ENCODE measurements around the gene MEMO1. TPM values are rescaled to one million over a fixed set of nuclear protein-coding genes. Genes with fewer than 3 reads are reported as not detected.

Gene MEMO1
- total RNA-seq, 1 experiment from 2014 or later, result 44.4 TPM

DNA sequence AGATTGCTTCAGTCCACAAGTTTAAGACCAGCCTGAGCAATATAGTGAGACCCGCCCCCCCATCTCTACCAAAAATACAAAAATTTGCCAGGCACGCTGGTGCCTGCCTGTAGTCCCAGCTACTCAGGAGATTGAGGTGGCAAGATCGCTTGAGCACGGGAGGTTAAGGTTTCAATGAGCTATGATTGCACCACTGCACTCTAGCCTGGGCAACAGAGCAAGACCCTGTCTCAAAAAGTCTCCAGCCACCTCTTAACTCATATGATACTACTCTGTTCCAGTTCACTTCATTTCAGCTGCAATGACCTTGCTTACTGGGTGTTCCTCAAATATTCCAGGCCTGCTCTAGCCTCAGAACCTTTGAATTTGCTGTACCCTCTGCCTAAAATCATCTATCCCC, 11.4 kb downstream of the MEMO1 start:
- TF ChIP-seq TEAD4 (CRISPR knock-in tag; IDR thresholded peaks at IDR 0.05) (no peak), ZNF121 (CRISPR knock-in tag; IDR thresholded peaks at IDR 0.05) (peak; percentile 73; the same call in 1 of the 2 replicates)
- TF ChIP-seq, protein P1, sequence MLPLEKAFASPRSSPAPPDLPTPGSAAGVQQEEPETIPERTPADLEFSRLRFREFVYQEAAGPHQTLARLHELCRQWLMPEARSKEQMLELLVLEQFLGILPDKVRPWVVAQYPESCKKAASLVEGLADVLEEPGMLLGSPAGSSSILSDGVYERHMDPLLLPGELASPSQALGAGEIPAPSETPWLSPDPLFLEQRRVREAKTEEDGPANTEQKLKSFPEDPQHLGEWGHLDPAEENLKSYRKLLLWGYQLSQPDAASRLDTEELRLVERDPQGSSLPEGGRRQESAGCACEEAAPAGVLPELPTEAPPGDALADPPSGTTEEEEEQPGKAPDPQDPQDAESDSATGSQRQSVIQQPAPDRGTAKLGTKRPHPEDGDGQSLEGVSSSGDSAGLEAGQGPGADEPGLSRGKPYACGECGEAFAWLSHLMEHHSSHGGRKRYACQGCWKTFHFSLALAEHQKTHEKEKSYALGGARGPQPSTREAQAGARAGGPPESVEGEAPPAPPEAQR (CRISPR knock-in tag; IDR thresholded peaks at IDR 0.05), result no peak
- ATAC-seq, result no peak
- no peaks in the 10 kb centered on the region for H3K27me3 Mint-ChIP-seq (ENCODE audit: low read depth)
- no peaks in the 10 kb centered on the region for H3K36me3 Mint-ChIP-seq
- no peaks in the 10 kb centered on the region for H3K9me3 Mint-ChIP-seq
- peaks cover 17% of the 10 kb centered on the region for H3K4me1 Mint-ChIP-seq
- DNase-seq (ENCODE audit: low spot score), result no peak
- peak overlapping the region; percentile 78; the same call in 1 of the 2 replicates for H3K27ac Mint-ChIP-seq
- ChIA-PET CTCF (no interaction called here), POLR2A (no interaction called here)
- H3K4me3 Mint-ChIP-seq, result no peak overlapping the region

DNA sequence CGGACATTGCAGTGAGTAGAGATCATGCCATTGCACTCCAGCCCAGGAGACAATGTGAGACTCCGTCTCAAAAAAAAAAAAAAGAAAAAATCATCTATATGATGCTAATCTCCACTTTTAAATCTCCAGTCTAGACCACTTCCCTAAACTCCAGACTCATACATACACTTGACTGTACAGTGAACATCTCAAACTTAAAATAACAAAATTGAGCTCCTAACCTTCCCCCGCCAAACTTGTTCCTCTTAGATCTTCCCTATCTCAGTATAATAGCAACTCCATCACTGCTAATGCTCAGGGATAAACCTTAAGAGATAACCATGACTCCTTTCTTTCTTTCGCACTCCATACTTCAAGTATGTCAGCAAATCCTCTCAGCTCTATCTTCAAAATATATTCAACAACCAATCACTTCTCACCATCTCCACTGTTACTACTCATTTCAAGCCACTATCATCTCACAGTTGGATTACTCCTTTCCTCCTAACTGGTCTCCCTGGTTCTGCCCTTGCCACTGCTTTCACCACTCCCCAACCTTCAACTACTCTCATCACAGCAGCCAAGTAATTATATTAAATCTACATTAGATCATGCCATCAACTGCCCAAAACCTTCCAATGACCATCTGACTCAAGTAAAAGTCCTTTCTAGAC, 12.0 kb downstream of the MEMO1 start:
- Mint-ChIP-seq H3K4me1 (peaks cover 17% of the 10 kb centered on the region), H3K27ac (peak overlapping the region; percentile 0), H3K27me3 (ENCODE audit: low read depth) (no peaks in the 10 kb centered on the region), H3K9me3 (no peaks in the 10 kb centered on the region), H3K36me3 (no peaks in the 10 kb centered on the region), H3K4me3 (no peak overlapping the region)
- ChIA-PET POLR2A (no interaction called here), CTCF (no interaction called here)
- no peak for DNase-seq (ENCODE audit: low spot score)
- TF ChIP-seq ZNF396 (CRISPR knock-in tag; IDR thresholded peaks at IDR 0.05; ENCODE audit: borderline replicate concordance) (no peak), ZNF416 (CRISPR knock-in tag; IDR thresholded peaks at IDR 0.05) (no peak), NFYB (CRISPR knock-in tag; conservative IDR thresholded peaks at IDR 0.05; ENCODE audit: low read depth) (no peak)
- TF ChIP-seq, protein P2, sequence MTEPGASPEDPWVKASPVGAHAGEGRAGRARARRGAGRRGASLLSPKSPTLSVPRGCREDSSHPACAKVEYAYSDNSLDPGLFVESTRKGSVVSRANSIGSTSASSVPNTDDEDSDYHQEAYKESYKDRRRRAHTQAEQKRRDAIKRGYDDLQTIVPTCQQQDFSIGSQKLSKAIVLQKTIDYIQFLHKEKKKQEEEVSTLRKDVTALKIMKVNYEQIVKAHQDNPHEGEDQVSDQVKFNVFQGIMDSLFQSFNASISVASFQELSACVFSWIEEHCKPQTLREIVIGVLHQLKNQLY (CRISPR knock-in tag; IDR thresholded peaks at IDR 0.05), result no peak
- TF ChIP-seq, protein P3, sequence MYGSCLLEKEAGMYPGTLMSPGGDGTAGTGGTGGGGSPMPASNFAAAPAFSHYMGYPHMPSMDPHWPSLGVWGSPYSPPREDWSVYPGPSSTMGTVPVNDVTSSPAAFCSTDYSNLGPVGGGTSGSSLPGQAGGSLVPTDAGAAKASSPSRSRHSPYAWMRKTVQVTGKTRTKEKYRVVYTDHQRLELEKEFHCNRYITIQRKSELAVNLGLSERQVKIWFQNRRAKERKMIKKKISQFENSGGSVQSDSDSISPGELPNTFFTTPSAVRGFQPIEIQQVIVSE (CRISPR knock-in tag; IDR thresholded peaks at IDR 0.05; ENCODE audit: borderline replicate concordance), result no peak
- ATAC-seq, result no peak

DNA sequence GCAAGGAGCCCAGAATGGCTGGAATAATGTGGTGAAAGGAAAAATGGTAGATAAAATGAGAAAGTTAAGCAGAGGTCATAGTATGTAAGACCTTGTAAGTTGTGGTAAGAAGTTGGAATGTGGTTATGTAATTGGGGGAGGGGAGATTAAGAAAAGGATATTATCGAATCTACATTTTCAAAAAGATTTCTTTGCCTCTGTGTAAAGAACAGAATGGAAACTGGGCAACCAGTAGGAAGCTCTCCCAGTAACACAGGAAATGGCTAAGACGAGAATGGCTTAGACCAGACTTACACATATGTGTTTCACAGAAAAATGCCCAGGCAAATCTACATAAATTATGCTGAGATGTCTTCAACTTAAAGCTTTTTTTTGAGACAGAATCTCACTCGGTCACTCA, 13.2 kb downstream of the MEMO1 start:
- Mint-ChIP-seq H3K4me3 (no peak overlapping the region), H3K36me3 (no peaks in the 10 kb centered on the region), H3K9me3 (no peaks in the 10 kb centered on the region), H3K27ac (peak overlapping the region; percentile 28), H3K4me1 (peaks cover 17% of the 10 kb centered on the region), H3K27me3 (ENCODE audit: low read depth) (no peaks in the 10 kb centered on the region)
- ChIA-PET POLR2A (interaction anchor here (1.0 kb wide), 1 partner anchor 148 kb away, joined by 3 read pairs; no protein-coding TSS in a partner anchor), CTCF (no interaction called here)
- no peak for DNase-seq (ENCODE audit: low spot score)
- no peak for ATAC-seq
- TF ChIP-seq, protein P4, sequence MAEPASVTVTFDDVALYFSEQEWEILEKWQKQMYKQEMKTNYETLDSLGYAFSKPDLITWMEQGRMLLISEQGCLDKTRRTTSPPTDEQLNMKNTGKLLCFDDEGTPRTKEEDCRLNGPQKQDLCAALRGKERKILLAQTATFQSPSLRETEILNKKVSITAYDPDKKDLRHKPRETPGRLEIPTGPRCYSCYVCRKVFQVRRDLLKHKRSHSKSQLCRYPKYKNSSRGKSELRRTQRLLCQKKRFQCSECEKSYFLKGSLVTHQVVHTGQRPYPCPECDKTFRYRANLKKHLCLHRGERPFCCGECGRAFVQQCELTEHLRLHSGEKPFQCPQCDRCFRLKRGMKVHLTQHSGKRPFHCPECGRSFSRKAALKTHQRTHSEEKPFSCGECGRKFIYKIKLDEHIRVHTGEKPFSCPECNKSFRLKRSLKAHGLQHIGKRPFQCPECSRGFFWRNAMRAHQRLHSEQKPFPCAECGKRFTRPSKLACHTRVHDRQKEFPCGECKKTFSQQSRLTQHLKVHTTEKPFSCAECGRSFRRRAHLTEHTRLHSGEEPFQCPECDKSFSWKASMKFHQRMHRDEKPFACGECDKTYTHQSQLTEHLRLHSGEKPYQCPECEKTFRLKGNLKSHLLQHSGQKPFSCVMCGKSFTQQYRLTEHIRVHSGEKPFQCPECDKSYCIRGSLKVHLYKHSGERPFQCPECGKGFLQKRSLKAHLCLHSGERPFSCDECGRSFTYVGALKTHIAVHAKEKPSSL (CRISPR knock-in tag; conservative IDR thresholded peaks at IDR 0.05), result no peak
- TF ChIP-seq CREB1 (CRISPR knock-in tag; IDR thresholded peaks at IDR 0.05), result no peak
- TF ChIP-seq NFATC4 (CRISPR knock-in tag; IDR thresholded peaks at IDR 0.05), result no peak
- no peak for TF ChIP-seq ZBTB21 (CRISPR knock-in tag; IDR thresholded peaks at IDR 0.05; ENCODE audit: borderline replicate concordance)
- TF ChIP-seq RORB (CRISPR knock-in tag; IDR thresholded peaks at IDR 0.05), result no peak
- no peak for TF ChIP-seq PRRX2 (CRISPR knock-in tag; IDR thresholded peaks at IDR 0.05)
- TF ChIP-seq, protein P5, sequence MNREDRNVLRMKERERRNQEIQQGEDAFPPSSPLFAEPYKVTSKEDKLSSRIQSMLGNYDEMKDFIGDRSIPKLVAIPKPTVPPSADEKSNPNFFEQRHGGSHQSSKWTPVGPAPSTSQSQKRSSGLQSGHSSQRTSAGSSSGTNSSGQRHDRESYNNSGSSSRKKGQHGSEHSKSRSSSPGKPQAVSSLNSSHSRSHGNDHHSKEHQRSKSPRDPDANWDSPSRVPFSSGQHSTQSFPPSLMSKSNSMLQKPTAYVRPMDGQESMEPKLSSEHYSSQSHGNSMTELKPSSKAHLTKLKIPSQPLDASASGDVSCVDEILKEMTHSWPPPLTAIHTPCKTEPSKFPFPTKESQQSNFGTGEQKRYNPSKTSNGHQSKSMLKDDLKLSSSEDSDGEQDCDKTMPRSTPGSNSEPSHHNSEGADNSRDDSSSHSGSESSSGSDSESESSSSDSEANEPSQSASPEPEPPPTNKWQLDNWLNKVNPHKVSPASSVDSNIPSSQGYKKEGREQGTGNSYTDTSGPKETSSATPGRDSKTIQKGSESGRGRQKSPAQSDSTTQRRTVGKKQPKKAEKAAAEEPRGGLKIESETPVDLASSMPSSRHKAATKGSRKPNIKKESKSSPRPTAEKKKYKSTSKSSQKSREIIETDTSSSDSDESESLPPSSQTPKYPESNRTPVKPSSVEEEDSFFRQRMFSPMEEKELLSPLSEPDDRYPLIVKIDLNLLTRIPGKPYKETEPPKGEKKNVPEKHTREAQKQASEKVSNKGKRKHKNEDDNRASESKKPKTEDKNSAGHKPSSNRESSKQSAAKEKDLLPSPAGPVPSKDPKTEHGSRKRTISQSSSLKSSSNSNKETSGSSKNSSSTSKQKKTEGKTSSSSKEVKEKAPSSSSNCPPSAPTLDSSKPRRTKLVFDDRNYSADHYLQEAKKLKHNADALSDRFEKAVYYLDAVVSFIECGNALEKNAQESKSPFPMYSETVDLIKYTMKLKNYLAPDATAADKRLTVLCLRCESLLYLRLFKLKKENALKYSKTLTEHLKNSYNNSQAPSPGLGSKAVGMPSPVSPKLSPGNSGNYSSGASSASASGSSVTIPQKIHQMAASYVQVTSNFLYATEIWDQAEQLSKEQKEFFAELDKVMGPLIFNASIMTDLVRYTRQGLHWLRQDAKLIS (CRISPR knock-in tag; IDR thresholded peaks at IDR 0.05; ENCODE audit: borderline replicate concordance), result no peak
- TF ChIP-seq NR3C1 (CRISPR knock-in tag; conservative IDR thresholded peaks at IDR 0.05; ENCODE audit: low read depth), result no peak
- TF ChIP-seq, protein P6, sequence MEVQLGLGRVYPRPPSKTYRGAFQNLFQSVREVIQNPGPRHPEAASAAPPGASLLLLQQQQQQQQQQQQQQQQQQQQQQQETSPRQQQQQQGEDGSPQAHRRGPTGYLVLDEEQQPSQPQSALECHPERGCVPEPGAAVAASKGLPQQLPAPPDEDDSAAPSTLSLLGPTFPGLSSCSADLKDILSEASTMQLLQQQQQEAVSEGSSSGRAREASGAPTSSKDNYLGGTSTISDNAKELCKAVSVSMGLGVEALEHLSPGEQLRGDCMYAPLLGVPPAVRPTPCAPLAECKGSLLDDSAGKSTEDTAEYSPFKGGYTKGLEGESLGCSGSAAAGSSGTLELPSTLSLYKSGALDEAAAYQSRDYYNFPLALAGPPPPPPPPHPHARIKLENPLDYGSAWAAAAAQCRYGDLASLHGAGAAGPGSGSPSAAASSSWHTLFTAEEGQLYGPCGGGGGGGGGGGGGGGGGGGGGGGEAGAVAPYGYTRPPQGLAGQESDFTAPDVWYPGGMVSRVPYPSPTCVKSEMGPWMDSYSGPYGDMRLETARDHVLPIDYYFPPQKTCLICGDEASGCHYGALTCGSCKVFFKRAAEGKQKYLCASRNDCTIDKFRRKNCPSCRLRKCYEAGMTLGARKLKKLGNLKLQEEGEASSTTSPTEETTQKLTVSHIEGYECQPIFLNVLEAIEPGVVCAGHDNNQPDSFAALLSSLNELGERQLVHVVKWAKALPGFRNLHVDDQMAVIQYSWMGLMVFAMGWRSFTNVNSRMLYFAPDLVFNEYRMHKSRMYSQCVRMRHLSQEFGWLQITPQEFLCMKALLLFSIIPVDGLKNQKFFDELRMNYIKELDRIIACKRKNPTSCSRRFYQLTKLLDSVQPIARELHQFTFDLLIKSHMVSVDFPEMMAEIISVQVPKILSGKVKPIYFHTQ (CRISPR knock-in tag; IDR thresholded peaks at IDR 0.05), result no peak
- no peak for TF ChIP-seq IRF2 (CRISPR knock-in tag; IDR thresholded peaks at IDR 0.05; ENCODE audit: borderline replicate concordance, low read depth)

Measured in WTC11 (cell line).